ENCODE measurements around the gene LIFR. TPM values are rescaled to one million over a fixed set of nuclear protein-coding genes. Genes with fewer than 3 reads are reported as not detected.
"Not testable (repeated sequence)": the region's sequence is repeated elsewhere in the genome, so short reads cannot be mapped to it uniquely, and the experiment has no call there.

The LIFR gene, protein sequence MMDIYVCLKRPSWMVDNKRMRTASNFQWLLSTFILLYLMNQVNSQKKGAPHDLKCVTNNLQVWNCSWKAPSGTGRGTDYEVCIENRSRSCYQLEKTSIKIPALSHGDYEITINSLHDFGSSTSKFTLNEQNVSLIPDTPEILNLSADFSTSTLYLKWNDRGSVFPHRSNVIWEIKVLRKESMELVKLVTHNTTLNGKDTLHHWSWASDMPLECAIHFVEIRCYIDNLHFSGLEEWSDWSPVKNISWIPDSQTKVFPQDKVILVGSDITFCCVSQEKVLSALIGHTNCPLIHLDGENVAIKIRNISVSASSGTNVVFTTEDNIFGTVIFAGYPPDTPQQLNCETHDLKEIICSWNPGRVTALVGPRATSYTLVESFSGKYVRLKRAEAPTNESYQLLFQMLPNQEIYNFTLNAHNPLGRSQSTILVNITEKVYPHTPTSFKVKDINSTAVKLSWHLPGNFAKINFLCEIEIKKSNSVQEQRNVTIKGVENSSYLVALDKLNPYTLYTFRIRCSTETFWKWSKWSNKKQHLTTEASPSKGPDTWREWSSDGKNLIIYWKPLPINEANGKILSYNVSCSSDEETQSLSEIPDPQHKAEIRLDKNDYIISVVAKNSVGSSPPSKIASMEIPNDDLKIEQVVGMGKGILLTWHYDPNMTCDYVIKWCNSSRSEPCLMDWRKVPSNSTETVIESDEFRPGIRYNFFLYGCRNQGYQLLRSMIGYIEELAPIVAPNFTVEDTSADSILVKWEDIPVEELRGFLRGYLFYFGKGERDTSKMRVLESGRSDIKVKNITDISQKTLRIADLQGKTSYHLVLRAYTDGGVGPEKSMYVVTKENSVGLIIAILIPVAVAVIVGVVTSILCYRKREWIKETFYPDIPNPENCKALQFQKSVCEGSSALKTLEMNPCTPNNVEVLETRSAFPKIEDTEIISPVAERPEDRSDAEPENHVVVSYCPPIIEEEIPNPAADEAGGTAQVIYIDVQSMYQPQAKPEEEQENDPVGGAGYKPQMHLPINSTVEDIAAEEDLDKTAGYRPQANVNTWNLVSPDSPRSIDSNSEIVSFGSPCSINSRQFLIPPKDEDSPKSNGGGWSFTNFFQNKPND
- total RNA-seq, result 26.4 and 29.2 TPM in 2 replicates

DNA sequence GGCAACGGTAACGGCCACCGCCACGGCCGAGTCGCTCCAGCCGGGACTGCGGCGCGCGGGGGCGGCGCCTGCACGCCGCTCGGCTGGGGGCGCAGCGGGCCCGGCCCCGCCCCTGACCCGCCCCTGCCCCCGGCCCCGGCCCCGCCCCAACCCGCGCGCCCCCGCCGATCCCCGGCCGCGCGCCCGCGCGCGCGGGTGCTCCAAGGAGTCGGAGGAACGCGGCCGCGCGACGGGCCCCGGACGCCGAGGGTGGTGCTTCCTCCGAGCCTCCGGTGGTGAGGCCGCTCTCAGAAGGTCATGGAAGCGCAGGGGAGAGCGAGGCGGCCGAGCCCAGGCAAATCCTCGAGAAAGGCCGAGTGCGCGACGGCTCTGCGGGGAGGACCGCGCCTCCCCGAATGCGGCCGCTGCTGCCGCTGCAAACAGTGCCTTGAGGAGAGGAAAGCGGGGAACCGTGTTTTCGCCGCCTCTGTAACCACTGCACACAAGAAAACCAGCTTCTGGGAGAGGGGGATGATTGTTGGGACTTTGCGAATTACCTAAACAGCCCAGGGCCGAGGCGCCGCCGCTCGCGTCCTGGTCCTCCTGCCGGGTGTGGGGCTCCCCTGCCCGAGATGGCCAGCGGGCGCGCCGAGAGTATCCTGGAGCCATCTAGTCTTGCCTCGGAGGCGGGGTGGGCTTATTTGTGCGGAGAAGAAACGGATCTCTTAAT lies at the start of gene LIFR:
Gene LIFR, minus strand, starts transcription at position 48 of the 709 bp plus-strand sequence. CDS start 25,999 bp downstream, outside the sequence.
- DNase-seq (ENCODE audit: low read depth in 2 of 2), result peak; percentile 69 to 79

DNA sequence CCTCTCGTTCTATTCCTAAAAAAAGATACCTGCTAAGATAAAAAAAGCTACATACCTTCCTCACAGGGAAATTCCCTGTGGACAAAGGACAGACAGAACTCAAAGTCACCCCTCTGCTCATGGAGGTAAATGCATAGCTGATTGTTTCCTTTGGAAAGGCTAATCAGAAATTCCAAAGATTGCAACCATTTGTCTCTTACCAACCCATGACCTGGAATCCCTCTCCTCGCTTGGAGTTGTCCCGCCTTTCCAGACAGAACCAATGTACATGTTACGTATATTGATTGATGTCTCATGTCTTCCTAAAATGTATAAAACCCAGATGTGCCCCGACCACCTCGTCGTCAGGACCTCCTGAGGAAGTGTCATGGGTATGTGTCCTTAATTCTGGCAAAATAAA lies 49.2 kb upstream of the LIFR start:
- no peak for DNase-seq (ENCODE audit: low read depth in 2 of 2)

DNA sequence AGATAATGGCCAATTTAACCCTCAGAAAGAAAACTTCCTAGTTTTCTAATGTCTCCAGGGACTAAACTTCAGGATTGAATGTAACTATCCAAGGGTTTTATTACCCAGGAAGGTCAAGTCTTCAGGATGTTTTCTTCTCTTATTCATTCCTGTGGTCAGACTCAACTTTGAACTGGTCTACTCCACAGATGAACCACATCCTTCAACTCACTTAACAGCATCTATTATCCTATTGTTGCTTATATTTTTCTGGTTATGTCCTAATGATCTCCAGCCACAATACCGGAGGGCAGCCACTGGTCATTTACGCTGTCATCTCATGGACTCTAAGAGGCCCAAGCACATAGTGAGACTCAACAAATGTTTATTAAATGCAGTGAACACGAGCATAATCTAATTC lies 47.2 kb upstream of the LIFR start:
- no peak for DNase-seq (ENCODE audit: low read depth in 2 of 2)

- no peak for DNase-seq (ENCODE audit: low read depth in 2 of 2)
Observed at GRCh38 chr5:38602641-38603040, 46.2 kb upstream of the LIFR start.

- peak in 1 of 2 donors; percentile 73 for DNase-seq (ENCODE audit: low read depth in 2 of 2)
Observed at GRCh38 chr5:38601863-38602298, 45.4 kb upstream of the LIFR start.

DNA sequence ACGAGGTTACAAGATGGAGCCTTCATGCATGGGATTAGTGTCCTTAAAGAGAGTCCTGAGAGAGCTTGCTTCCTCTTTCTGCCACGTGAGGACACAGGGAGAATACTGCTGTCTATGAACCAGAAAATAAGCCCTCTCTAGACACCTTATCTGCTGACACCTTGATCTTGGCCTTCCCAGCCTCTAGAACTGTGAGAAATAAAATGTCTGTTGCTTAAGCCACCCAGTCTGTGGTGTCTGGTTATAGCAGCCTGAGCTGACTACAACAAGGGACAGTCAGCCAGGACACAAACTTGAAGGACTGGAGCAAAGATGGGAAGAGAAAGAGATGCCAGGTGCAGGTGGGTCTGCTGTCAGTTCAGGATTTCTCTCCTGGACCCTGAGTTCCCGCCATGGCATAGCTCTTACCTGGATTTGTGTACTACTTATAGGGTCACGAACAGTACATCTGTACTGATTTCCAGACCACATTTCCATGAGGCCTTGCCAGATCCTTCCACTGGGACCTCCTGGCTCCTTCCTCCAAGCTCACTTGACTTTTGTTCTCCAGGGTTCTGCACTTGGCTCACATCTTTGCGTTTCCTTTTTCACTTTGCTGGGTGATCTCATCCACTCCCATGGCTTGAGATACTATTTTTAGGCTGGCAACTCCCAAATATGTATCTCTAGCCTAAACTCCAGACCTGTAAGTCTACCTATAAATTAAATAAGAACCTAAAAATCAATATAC lies 44.9 kb upstream of the LIFR start:
- DNase-seq (ENCODE audit: low read depth in 2 of 2), result peak in 1 of 2 donors; percentile 68

- peak; percentile 19 to 53 for DNase-seq (ENCODE audit: low read depth in 2 of 2)
Observed at GRCh38 chr5:38600329-38601045, 44.0 kb upstream of the LIFR start.

DNA sequence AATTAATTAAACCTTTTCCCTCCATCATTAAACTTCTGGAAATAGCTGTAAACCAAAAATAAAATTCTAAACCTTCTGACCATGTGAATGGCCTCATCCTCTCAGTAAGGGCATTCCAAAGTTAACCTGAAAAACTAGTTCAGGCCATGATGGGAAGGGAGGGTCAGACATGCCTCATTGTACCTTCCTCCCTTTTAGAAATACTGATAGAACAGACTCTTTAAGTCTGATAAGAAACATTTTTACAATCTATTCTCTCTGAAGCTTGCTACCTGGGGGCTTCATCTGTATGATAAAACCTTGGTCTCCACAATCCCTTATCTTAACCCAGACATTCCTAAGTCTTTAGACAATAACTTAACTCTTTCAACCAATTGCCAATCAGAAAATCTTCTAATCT lies 43.3 kb upstream of the LIFR start:
- not testable (repeated sequence) for DNase-seq (ENCODE audit: low read depth in 2 of 2)

DNA sequence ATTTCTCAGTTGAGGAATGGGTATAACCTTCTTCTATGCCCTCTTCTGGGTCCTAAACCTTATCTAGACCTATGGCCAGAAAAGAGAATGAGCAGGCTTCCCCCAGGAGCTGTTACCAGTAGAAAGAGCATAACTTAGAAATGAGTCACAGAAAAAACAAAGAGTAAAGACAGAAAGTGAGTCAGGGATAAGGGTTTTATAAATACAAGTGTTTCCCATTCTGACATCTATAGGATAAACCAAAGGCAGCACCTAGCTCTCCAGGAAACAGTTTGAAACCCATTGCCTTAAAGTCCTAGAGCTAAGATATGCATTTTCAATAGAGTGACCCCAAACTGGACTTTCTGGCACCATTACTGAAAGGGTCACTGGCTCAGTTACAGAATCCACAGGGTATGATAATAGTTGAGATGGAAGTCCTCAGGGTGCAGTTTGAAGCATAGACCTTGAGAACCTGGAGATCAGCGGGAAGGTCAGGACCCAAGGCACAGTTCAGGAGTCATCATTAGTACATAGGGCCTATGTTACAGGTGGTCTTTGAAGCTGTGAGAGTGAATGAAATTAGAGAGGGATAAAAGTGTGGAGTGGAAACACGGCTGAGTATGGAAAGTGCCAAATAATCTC lies 42.7 kb upstream of the LIFR start:
- peak in 1 of 2 donors; percentile 74 for DNase-seq (ENCODE audit: low read depth in 2 of 2)

- no peak for DNase-seq (ENCODE audit: low read depth in 2 of 2)
Observed at GRCh38 chr5:38598296-38598993, 42.0 kb upstream of the LIFR start.

DNA sequence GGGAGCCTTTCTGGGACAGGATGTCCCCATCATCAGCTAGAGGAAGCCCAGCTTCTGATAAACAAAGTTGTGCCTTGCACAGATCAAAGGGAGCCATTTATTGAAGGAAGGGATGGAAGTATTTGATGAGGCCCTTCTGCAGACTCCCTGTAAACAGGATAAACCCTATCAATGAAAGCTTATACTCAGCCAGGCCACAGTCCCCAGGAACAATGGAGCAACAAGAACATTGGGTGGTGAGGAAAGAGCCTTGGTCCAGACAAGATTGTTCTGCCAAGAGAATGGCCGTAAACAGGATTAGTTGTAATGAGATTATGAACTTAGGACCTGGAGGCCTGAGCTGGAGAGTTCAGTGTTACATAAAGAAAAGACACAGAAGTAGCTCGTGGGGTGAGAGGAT lies 40.5 kb upstream of the LIFR start:
- DNase-seq (ENCODE audit: low read depth in 2 of 2), result no peak

GRCh38 chr5:38595132-38595745 lies 38.8 kb upstream of the LIFR start:
- peak in 1 of 2 donors; percentile 14 for DNase-seq (ENCODE audit: low read depth in 2 of 2)

DNA sequence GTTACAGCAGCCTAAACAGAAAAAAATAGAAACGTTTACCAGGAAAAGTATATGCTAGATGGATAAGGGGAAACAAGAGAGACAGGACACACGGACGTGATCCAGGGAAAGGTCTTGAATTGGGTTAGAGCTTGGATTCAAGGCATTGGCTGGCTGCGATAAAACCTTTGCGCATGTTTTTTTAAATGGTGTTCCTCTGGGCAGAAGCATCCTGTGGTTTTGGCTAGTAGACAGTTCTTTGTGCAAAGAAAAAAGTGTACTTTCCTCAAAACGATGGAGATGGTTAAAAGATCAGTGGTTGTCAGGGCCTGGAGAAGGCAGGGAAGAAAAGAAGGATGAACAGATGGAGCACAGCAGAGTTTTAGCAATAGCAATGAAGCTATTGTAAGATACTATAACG lies 37.5 kb upstream of the LIFR start:
- DNase-seq (ENCODE audit: low read depth in 2 of 2), result no peak

DNA sequence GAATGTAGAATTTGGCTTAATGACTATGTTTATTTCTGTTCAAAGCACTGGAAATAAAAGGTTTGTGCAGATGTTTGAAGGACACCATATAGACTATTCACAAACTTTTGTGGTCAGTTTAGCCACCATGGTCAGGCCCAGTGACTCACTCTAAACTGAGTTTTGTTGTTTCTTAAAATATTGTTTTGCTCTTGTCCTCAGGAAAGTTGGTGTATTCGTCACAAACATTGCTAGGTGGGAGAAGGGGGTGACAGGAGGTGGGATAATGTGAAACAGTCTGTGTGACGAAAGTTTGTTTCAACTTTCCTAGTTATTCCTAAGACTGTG lies 35.0 kb upstream of the LIFR start:
- DNase-seq (ENCODE audit: low read depth in 2 of 2), result no peak

GRCh38 chr5:38590838-38591522 lies 34.5 kb upstream of the LIFR start:
- no peak for DNase-seq (ENCODE audit: low read depth in 2 of 2)

- no peak for DNase-seq (ENCODE audit: low read depth in 2 of 2)
Observed at GRCh38 chr5:38589629-38590028, 33.2 kb upstream of the LIFR start.

GRCh38 chr5:38585816-38586215 lies 29.4 kb upstream of the LIFR start:
- DNase-seq (ENCODE audit: low read depth in 2 of 2), result no peak

GRCh38 chr5:38583500-38583899 lies 27.1 kb upstream of the LIFR start:
- no peak for DNase-seq (ENCODE audit: low read depth in 2 of 2)

Data from lung microvascular endothelial cell (primary cell).